Loucy (cell line): ENCODE measurements around the gene MTMR1.

Experiments used
- H2AFZ ChIP-seq: fragments of 200-600 bp; sonication (generic); 2 replicates; pipeline ENCODE4 v1.6.0; 2016; ENCODE audit warnings: antibody characterized with exemption, mild to moderate bottlenecking, low read length, moderate library complexity
- H3F3A ChIP-seq: fragments of 200-600 bp; 2 replicates; pipeline ENCODE4 v1.6.0; 2016; ENCODE audit warnings: antibody characterized with exemption, low read depth, mild to moderate bottlenecking
- H3K27me3 ChIP-seq: fragments of 200-600 bp; sonication (generic); 2 replicates; pipeline ENCODE4 v1.6.1; 2014; ENCODE audit warnings: low read length, mild to moderate bottlenecking; ENCODE audit not compliant: insufficient read depth, poor library complexity, severe bottlenecking
- H3K36me3 ChIP-seq: fragments of 200-600 bp; sonication (generic); 2 replicates; pipeline ENCODE4 v1.6.1; 2016; ENCODE audit warnings: low read length; ENCODE audit not compliant: insufficient read depth
- H3K4me1 ChIP-seq: fragments of 200-600 bp; sonication (generic); 2 replicates; pipeline ENCODE4 v1.5.1; 2014; ENCODE audit warnings: low read length, mild to moderate bottlenecking; ENCODE audit not compliant: insufficient read depth, poor library complexity, severe bottlenecking
- H3K4me2 ChIP-seq: fragments of 200-600 bp; sonication (generic); 2 replicates; pipeline ENCODE4 v1.6.0; 2014; ENCODE audit warnings: antibody characterized with exemption, low read length, low read depth, mild to moderate bottlenecking; ENCODE audit not compliant: poor library complexity, severe bottlenecking
- H3K4me3 ChIP-seq: fragments of 200-600 bp; sonication (generic); 2 replicates; pipeline ENCODE4 v1.5.1; 2014; ENCODE audit warnings: low read length, mild to moderate bottlenecking, mixed read lengths; ENCODE audit not compliant: poor library complexity, severe bottlenecking
- H3K79me2 ChIP-seq: fragments of 200-600 bp; sonication (generic); 2 replicates; pipeline ENCODE4 v1.6.1; 2014; ENCODE audit warnings: low read length; ENCODE audit not compliant: insufficient read depth
- H3K9ac ChIP-seq: fragments of 200-600 bp; sonication (generic); 2 replicates; pipeline ENCODE4 v1.6.0; 2014; ENCODE audit warnings: mild to moderate bottlenecking, low read depth, low read length, moderate library complexity; ENCODE audit not compliant: poor library complexity, severe bottlenecking
- H3K9me2 ChIP-seq: fragments of 200-600 bp; sonication (generic); replicated peaks from 2 replicates; pipeline ENCODE4 v1.6.1; 2016; ENCODE audit warnings: low read depth, low read length, mixed read lengths
- H3K9me3 ChIP-seq: fragments of 200-600 bp; sonication (generic); 2 replicates; pipeline ENCODE4 v1.6.1; 2014; ENCODE audit warnings: mild to moderate bottlenecking, antibody characterized with exemption, low read length, low read depth; ENCODE audit not compliant: insufficient read depth
- H4K20me1 ChIP-seq: fragments of 200-600 bp; sonication (generic); 2 replicates; pipeline ENCODE4 v1.6.0; 2014; ENCODE audit warnings: antibody characterized with exemption, low read length, mild to moderate bottlenecking; ENCODE audit not compliant: insufficient read depth, poor library complexity, severe bottlenecking
- EZH2phosphoT487 ChIP-seq: fragments of 200-600 bp; IDR thresholded peaks from 2 replicates; pipeline ENCODE4 v1.6.1; 2018; ENCODE audit warnings: antibody characterized with exemption, mild to moderate bottlenecking, moderate library complexity, borderline replicate concordance
- TF ChIP-seq, protein P1 (sequence below): fragments of 200-600 bp; sonication (generic); conservative IDR thresholded peaks from 2 replicates; pipeline ENCODE4 v1.5.1; 2014; ENCODE audit warnings: mild to moderate bottlenecking, antibody characterized with exemption, low read length

The MTMR1 gene

DNA sequence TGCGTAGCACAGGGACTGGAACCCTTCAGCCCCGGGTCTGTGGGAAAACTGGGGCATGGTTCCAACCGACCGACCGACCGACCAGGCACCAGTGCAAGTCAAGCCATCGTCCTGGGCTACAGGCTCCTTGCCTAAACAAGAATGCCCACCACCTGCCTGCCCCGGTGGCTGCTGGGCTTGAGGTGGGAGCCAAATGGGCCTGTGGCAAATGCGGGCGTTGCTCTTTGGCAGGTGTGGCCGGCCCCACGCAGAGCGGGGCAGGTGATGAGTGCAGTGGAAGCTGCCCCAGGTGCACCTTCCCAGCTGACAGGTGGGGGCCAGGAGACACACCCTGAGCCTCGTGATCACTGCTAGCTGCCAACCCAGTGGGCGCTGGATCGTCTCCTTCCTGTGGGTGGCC is 77.9 kb downstream of the MTMR1 start:
- Histone ChIP-seq H2AFZ (no peak overlapping the region), H3K4me2 (no peak overlapping the region), H3K9me2 (no peaks in the 10 kb centered on the region), H3K4me1 (no peaks in the 10 kb centered on the region), H3K9me3 (no peaks in the 10 kb centered on the region), H3K27me3 (no peaks in the 10 kb centered on the region), H3K4me3 (no peak overlapping the region), H3K36me3 (no peaks in the 10 kb centered on the region), H4K20me1 (no peaks in the 10 kb centered on the region), H3K79me2 (no peaks in the 10 kb centered on the region), H3K9ac (no peak overlapping the region), H3F3A (no peaks in the 10 kb centered on the region)
- TF ChIP-seq, protein P1, sequence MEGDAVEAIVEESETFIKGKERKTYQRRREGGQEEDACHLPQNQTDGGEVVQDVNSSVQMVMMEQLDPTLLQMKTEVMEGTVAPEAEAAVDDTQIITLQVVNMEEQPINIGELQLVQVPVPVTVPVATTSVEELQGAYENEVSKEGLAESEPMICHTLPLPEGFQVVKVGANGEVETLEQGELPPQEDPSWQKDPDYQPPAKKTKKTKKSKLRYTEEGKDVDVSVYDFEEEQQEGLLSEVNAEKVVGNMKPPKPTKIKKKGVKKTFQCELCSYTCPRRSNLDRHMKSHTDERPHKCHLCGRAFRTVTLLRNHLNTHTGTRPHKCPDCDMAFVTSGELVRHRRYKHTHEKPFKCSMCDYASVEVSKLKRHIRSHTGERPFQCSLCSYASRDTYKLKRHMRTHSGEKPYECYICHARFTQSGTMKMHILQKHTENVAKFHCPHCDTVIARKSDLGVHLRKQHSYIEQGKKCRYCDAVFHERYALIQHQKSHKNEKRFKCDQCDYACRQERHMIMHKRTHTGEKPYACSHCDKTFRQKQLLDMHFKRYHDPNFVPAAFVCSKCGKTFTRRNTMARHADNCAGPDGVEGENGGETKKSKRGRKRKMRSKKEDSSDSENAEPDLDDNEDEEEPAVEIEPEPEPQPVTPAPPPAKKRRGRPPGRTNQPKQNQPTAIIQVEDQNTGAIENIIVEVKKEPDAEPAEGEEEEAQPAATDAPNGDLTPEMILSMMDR = no peak
- no peak for TF ChIP-seq EZH2phosphoT487

DNA sequence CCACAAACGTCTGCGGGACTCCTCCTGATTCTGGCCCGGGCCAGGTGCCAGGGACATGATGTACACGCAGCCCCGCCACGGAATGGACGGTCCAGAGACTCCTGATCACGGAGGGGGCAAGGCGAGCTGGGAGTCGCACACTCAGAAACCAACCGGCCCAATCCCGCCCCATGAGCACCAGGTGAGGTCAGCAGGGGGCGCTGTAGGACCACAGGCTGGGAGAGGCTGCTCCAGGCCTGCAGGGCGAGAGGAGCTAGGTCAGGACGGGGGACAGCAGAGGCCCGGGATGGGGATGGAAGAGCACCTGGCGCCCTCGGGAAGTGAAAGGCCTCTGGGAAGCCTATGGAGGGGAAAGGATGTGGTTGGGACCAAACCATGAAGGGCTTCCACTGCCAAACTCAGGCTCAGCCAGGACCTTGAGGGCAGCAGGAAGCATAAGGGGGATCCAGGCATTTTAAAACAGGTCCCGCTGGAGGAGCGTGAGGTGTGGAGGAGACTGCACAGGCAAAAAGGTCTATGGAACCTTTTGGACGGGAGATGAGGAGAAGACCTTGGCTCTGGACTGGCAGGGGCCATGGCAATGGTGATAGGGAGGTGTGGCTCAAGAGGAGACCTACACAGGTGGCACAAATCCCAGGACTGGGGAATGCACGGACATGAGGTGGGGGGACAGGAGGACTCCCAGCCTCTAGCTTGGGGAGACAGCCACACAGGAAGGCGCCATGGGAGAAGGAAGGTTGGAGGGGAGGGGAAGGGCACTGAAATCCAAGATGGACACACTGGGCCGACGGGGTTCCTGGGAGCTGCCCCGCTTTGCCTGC is 79.2 kb downstream of the MTMR1 start:
- Histone ChIP-seq H4K20me1 (no peaks in the 10 kb centered on the region), H3K27me3 (no peaks in the 10 kb centered on the region), H3K9me2 (no peaks in the 10 kb centered on the region), H3K4me3 (no peak overlapping the region), H3K79me2 (no peaks in the 10 kb centered on the region), H3K4me1 (no peaks in the 10 kb centered on the region), H3F3A (no peaks in the 10 kb centered on the region), H3K9ac (no peak overlapping the region), H3K9me3 (no peaks in the 10 kb centered on the region), H3K4me2 (no peak overlapping the region), H2AFZ (no peak overlapping the region), H3K36me3 (no peaks in the 10 kb centered on the region)
- TF ChIP-seq EZH2phosphoT487 = no peak
- TF ChIP-seq, protein P1 = peak; percentile 70

DNA sequence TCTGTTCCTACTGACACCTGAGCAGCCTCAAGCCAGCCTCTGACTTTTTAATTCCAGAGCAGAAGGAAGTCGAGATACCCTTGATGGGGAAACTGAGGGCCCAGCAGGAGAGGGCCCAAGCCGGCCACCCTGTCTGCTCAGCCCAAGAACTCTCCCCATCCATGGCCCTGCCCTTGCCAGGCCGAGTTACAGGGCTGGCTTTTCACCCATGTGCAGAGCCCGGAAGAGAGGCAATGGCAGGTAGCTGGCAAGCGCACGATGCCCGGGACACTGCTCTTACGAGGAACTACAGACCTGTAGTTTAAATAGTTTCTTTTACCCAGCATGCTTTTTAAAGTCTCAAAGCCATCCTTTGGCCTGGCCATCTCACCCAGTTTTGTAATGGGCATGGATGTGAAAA is 79.9 kb downstream of the MTMR1 start:
- Histone ChIP-seq H3K9me2 (no peaks in the 10 kb centered on the region), H3K79me2 (no peaks in the 10 kb centered on the region), H3K27me3 (no peaks in the 10 kb centered on the region), H2AFZ (no peak overlapping the region), H3K4me3 (no peak overlapping the region), H3K36me3 (no peaks in the 10 kb centered on the region), H3K9ac (no peak overlapping the region), H3K9me3 (no peaks in the 10 kb centered on the region), H3K4me1 (no peaks in the 10 kb centered on the region), H3K4me2 (no peak overlapping the region), H4K20me1 (no peaks in the 10 kb centered on the region), H3F3A (no peaks in the 10 kb centered on the region)
- TF ChIP-seq, protein P1 = no peak
- no peak for TF ChIP-seq EZH2phosphoT487
